COR-L47 (cell line): ENCODE measurements around the gene PEA15.

Experiments
- DNase-seq: peaks from one replicate; lab custom pipeline; 2025; lab: John Stamatoyannopoulos, UW

Gene PEA15, protein sequence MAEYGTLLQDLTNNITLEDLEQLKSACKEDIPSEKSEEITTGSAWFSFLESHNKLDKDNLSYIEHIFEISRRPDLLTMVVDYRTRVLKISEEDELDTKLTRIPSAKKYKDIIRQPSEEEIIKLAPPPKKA

DNA sequence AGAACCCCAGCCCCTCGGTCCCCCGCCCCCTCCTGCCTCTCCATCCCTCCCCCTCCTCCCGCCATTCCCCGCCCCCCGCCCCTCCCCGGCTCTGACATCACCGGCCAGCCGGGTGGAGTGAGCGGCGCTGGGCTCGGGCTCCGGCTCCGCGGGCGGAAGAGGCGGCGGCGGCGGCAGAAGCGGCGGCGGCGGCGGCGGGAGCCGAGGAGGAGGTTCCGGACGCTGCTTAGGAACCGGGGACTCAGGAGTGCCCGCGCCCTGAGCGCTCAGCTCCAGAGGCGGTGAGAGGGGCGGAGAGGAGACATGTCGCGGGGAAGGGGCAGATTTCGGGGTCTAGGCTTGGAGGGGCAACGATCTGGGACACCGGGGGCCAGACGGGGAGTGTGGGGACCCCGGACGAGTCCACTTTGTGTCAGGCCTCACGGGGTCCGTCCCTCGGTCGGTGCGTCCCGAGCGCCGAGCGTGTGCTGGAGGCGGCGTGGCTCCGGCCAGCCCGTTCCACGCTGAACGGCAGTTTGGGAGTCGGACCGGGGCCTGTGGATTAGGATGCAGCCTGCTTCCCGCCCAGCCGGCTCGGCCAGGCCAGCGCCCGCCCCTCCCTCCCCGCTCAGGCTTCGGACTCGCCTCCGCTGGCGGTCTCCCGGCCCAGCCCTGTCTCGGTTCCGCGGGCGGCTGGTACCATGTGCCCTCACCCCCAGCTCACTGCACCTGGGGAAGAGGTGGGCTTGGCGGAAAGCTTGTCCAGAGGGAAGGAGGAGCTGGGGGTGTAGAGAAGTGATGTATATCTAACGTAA is at the start of gene PEA15:
PEA15 (plus strand) TSS at position 143 of the 794 bp plus-strand sequence. CDS start 6,161 bp downstream, outside the sequence.
- peak; percentile 55 for DNase-seq

DNA sequence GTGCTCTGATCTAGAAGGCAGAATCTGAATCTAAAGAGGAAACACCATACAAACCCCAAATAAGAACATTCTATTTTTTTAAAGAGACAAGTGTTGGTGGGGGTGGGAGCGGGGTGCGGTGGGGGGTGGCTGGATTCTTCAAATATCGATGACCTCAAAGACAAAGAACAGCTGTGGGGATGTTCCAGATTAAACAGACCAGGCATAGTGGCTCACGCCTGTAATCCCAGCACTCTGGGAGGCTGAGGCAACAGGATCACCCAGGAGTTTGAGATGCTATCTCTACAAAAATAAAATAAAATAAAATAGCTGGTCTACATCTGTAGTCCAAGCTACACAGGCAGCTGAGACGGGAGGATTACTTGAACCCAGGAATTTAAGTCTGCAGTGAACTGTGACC is 48.8 kb upstream of the PEA15 start:
- DNase-seq: no peak

DNA sequence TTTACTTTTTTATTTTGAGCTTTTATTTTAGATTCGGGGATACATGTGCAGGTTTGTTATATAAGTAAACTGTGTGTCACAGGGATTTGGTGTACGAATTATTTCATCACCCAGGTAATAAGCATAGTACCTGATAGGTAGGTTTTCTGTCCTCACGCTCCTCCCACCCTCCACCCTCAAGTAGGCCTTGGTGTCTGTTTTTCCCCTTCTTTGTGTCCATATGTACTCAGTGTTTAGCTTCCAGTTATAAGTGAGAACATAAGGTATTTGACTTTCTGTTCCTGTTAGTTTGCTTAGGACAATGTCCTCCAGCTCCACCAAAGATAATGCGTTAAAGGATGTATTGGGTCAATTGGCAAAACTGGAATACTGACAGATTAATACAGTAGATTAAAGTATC is 48.0 kb upstream of the PEA15 start:
- DNase-seq: no peak

DNA sequence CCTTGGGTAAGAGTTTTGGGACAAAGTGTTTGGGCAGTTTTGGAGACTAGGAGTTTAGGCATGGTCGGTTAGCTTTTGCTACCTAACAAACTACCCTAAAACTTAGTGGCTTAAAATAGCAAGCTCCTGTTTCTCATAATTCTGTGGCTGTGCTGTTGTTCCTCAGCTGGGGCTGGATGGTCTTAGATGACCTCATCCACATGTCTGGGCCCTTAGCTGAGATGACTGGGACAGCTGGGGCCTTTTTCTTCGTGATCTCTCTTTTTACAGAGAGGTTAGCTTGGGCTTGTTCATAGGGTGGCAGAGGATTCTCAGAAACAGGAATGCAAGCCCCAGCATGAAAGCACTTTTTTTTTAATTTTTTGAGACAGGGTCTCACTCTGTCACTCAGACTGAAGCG is 47.2 kb upstream of the PEA15 start:
- DNase-seq: no peak

DNA sequence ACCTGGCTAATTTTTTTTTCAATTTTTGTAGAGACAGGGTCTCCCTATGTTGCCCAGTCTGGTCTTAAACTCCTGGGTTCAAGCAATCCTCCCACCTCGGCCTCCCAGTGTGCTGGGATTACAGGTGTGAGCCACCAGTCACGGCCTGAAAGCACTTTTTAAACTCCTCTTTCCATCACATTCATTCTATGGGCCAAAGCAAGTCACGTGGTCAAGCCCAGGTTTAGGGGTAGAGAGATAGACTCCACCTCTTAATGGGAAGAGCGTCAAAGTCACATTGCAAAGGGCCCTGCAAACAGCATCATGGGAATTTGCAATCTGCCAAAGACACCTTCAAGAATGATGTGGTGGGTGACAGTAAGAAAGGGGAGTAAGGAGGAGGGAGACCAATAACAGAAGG is 46.6 kb upstream of the PEA15 start:
- DNase-seq: no peak

DNA sequence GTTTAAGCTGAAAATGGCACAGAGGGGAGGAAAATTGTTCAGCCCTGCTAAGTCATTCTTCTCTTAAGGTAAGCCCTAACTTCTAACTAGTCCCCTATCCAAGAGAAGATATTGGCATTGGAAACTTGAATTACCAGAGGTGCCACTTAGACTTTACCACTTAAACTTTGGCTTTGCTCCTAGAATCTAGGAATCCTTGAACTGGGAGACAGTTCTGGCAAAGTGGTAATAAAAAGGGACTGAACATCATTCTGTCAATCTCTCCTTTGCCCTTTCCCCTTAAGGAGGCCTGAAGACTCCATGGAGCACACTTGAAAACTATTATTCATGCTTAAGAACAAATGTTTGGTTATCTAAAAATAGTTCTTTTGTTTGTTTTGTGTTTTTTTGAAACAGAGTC is 45.3 kb upstream of the PEA15 start:
- no peak for DNase-seq

DNA sequence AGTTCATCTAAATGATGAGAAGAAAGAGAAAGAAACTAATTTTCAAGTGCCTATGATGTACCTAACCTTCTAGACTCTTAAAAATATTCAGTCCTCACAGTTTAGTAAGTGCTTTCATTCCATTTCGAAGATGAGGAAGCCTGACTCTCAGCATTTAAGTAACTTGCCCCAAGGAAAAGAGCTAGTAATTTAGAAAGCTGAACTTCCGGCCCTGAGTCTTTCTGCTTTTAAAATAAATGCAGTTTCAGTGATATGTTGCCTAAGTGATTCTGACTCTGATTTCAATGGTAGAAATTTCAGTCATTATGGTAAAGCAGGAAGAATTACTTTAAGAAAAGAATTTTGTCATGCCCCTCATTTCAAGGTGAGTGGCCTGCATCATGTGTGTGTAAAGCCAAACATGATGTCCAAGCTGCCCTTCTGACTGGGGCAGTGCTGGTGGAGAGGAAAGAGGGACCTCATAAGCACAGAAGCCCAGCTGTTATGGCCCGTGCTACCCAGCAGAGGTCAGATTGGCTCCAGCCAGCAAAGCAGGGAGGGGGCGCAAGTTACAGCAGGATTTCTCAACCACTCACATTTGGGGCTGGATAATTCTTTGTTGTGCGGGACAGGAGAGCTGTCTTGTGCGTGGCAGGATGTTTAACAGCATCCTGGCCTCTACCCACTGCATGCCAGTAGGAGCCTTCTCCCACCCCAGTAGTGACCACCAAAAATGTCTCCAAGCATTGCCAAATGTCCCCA is 43.0 kb upstream of the PEA15 start:
- DNase-seq: no peak

DNA sequence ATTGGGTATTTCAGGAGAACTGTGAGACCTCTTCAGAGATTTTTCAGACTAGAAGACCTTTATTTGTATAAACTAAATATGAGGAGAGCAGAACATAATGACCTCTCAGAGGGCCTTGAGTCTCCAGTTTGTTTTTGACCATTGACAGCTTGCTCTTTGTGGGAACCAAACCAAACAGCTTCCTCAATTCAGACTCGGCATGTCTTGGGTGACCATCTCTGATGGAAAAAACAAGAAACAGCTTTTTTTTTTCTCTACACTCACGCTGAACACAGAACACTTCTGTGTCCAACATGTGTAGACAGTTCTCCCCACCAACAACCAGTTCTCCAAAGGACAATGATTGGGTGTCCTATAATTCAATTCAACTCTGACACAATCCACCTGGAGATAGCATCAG is 42.3 kb upstream of the PEA15 start:
- no peak for DNase-seq

DNA sequence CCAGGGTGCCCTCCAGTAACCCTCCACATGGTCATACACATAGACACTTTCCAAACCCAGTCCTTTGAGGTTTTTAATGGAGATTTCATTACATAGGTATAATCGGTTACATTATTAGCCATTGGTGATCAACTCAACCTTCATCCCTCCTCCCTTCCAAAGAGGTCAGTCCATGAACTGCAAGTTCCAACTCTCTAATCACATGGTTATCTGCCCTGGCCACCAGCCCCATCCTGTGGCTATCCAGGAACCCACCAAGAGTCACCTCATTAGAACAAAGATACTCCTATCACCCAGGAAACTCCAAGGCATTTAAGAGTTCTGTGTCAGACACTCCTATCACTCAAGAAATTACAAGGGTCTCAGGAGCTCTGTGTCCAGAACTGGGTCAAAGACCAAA is 41.6 kb upstream of the PEA15 start:
- DNase-seq: no peak

DNA sequence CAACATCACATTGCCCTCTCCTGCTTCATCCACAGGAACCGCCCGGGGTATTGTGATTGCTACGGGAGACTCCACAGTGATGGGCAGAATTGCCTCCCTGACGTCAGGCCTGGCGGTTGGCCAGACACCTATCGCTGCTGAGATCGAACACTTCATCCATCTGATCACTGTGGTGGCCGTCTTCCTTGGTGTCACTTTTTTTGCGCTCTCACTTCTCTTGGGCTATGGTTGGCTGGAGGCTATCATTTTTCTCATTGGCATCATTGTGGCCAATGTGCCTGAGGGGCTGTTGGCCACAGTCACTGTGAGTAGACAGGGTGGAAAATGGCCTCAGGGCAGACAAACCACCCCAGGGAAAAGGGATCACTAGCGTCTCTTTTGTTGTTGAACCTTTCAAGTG is 41.1 kb upstream of the PEA15 start:
- no peak for DNase-seq

DNA sequence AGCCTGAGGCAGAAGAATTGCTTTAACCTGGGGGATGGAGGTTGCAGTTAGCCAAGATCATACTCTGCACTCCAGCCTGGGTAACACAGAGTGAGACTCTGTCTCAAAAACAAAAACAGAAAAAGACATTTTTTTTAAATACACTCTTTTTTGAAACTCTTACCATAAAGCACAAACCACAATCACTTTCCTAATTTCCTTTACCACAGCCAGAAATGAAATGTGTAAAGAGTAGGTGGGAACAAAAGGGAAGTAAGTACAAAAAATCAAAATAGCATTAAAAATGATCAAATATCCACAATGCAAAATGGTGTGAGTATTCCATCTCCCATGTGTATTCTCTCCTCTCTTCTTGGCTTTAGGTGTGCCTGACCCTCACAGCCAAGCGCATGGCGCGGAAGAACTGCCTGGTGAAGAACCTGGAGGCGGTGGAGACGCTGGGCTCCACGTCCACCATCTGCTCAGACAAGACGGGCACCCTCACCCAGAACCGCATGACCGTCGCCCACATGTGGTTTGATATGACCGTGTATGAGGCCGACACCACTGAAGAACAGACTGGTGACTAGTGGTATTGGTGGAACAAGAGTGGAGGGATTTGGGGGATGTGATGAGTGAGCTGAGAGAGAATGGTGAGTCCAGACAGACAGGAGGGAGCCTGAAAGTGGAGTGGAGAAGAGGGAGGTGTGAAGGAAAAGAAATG is 38.9 kb upstream of the PEA15 start:
- DNase-seq: no peak

DNA sequence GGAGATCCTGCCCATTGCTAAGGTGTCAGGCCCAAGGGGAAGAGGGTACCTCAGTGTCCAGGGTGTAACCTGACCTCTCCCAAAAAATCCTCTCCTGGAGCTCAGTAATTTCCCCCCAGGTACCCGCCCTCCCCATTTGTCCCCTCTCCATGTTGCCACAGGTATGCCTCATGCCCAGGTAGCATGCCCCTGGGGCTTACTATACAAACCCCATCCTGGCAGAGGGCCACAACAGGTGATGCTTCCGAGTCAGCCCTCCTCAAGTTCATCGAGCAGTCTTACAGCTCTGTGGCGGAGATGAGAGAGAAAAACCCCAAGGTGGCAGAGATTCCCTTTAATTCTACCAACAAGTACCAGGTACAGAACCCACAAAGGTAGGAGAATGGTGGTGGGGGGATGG is 38.1 kb upstream of the PEA15 start:
- DNase-seq: no peak

DNA sequence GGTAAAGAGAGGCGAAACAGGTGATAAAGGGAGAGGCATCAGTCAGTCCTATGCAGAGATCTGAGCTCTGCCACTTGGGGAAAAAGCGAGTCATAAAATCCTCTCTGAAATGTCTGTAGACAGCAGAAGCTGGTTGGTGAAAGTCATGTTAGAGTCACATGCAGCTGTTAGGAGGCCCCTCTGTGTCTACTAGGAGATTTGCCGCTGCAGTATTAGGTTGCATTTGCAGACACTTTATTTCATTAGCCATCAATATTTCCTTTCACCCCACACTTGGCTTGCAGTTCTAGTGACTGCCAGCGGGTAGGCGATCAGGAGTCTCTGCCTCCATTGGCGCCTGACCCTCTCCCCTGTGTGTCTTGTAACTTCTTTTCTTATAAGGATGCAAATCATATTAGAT is 37.6 kb upstream of the PEA15 start:
- DNase-seq: no peak

DNA sequence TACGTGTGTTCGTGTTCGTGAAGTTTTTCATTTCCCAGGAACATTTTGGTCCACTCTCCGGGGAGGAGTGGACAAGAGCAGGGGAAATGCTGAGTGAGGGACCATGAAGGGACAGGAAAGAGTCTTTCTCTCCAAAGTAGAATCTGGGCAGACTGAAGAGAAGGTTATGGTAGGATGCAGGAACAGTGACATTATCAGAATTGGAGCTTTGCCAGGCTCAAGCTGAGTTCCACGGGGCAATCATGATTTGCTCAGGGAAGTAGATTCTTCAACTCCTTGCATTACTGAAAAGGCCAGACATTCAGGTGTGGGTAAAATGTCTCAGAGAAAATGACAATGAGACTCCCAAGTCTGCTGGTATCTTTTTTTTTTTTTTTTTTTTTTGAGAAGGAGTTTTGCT is 37.2 kb upstream of the PEA15 start:
- peak; percentile 34 for DNase-seq

DNA sequence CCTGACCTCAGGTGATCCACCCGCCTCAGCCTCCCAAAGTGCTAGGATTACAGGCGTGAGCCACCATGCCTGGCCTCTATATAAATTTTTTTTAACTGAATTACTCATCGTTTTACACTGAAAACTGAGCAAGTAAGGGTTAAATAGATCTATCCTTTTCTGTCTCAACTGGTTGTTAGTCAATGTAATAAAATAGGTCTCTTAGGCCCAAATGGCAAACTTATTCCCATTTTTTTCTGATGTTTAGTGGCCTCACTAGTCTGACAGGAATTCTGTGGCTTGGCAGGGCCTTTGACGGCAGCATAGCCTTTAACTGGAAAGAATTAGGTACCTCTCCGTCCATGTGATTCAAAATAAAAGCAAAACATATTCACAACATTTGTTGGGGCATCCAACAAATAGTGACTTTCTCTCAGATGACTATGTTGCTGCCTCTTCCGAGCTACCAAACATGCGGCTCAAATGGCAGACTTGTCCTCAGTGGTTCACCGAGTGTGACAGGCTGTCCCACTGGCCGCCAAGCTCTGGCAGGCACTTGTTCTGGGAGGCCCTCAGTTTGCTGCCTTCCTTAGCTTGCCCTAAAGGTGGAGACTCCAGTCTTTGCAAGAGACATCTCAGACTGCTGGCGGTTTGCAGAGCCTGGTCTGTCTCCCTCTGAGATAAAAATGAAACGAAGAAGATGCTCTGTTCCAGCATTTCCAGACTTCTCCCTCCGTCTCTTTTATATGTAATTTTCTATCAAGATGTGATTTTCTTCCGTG is 36.4 kb upstream of the PEA15 start:
- no peak for DNase-seq

DNA sequence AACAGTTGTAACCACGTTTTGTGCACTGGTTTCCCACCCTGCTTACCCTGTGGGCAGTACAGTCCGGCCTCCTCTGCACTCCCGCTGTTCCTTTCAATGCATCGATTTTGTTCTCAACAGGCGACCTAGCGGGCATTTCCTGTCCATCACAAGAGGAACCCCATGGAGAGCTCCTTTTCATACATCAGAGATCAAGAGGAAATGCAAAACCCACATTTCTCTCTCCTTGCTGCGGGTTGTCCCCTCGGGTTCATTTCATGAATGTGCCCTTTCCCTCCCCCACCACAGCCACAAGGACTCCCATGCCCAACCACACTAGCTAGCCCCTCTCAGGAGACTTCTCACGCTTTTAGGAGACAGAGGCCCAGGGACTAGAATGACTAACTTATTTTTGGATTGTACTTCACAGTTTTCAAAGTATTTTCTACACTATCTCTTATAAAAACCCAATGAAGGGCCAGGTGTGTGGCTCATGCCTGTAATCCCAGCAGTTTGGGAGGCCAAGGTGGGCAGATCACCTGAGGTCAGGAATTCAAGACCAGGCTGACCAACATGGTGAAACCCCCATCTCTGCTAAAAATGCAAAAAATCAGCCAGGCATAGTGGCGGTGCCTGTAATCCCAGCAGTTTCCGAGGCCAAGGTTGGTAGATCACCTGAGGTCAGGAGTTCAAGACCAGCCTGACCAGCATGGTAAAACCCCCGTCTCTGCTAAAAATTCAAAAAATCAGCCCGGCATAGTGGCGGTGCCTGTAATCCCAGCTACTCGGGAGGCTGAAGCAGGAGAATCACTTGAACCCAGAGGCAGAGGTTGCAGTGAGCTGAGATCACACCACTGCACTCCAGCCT is 35.4 kb upstream of the PEA15 start:
- DNase-seq: peak; percentile 84

DNA sequence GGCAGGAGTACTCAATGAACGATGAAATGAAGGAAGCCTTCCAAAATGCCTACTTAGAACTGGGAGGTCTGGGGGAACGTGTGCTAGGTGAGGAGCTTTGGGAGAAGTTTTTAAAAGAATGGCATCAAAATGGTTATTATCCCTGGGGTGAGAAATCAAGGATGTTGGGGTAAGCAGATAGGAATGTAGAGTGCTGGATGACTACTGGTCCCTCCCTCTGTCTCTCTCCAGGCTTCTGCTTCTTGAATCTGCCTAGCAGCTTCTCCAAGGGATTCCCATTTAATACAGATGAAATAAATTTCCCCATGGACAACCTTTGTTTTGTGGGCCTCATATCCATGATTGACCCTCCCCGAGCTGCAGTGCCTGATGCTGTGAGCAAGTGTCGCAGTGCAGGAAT is 33.8 kb upstream of the PEA15 start:
- DNase-seq: no peak

DNA sequence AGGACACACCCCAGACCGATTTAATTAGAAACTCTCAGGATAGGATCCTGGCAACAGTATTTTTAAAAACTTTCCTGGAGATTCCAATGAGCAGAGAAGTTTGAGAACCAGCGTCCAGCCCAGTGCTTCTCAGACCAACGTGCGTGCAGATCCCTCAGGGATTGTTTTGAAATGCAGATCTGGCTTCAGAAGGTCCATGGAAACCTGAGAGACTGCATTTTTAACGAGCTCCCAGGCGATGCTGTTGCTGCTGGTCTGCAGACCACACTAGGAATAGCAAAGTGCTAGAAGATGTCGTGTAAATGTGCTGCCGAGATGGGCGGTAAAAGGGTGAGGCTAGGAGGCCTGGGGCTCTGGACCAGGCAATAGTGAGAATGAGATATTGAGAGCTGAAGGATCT is 33.2 kb upstream of the PEA15 start:
- no peak for DNase-seq

DNA sequence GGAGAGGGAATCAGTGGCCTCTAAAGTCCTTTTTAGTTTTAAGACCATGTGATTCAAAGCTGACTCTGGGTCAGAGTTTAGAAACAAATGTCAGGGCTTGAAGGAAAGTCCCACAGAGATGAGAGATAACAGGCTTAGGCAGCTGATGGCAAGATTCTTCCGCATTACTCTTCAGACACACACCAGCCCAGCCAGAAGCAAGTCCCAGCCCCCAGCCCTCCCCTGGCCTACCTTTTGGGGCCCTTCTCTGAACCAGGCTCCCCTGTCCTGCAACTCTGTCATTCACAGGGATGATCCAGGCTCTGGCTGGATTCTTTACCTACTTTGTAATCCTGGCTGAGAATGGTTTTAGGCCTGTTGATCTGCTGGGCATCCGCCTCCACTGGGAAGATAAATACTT is 28.0 kb upstream of the PEA15 start:
- no peak for DNase-seq

DNA sequence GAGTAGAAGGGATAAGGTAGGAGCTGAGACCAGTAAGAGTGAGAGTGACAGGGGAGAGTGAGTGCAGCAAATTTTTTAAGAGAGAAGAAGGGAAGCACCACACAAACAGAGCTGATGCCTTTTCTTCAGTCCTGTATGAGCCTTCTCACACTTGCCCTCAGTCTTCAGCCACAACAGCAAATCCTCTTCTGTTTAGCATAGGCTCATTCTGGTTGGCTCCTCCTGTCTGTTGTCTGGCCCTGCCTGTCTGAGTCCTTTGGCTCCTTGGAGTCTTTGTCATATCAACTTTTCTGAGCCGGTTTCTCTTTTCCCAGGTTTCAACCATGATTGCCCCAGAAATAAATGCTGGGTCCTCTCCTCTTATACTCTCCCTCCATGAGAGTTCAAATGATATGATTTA is 27.5 kb upstream of the PEA15 start:
- no peak for DNase-seq

DNA sequence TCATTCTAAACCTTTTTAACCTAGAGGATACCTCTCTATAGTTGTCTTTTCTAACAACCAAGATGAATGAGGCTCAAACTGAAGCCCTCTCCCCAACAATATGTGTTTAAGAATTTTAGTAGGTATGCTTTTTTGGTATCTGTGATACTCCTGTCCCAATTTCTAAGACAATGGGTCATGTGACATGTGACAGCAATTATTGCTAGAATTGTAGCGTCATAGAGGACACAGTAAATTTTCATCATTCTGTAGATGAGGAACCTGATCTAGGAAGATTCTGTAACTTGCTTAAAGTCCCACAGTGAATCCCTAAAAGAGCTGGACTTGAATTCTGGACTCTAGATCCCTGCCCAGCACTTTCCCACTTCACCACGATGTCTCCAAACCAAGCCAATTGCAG is 26.5 kb upstream of the PEA15 start:
- DNase-seq: no peak
